ENCODE data around the gene RPL7A. TPM values are rescaled to one million over a fixed set of nuclear protein-coding genes. Genes with fewer than 3 reads are reported as not detected.

RPL7A gene
- total RNA-seq, 1 donor from 2014 or later, result 2,746 TPM

DNA sequence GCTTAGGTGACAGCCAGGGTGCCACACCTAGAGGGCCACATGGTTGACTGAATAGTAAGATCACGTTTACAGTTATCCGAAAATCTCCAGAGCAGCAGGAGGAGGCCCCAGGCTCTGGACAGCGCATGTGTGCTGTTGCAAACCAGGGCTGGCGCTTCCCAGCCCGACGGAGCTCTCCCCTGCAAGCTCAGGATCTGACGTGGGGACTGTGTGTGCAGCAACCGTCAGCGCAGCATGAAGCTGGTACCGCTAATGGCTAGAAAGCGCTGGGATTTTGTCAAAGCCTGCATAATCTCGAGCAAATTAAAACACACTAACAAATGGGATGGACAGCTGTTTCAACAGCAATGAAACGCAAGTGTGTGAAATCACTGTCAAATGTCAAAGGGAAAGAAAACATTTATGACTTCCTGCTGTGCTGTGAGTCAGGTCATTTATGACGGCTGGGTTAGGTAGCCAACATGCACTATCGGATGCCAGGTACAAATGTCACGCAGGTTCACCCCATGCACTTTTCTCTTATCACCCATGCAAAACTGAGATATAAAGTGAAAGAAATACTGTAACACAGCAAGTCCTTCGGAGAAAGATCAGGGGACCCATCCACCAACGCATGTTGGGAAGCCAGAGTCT lies 20.3 kb downstream of the RPL7A start:
- H3K27ac Mint-ChIP-seq (ENCODE audit: unreplicated experiment), result peak overlapping the region; percentile 83
- TF ChIP-seq, protein P1, sequence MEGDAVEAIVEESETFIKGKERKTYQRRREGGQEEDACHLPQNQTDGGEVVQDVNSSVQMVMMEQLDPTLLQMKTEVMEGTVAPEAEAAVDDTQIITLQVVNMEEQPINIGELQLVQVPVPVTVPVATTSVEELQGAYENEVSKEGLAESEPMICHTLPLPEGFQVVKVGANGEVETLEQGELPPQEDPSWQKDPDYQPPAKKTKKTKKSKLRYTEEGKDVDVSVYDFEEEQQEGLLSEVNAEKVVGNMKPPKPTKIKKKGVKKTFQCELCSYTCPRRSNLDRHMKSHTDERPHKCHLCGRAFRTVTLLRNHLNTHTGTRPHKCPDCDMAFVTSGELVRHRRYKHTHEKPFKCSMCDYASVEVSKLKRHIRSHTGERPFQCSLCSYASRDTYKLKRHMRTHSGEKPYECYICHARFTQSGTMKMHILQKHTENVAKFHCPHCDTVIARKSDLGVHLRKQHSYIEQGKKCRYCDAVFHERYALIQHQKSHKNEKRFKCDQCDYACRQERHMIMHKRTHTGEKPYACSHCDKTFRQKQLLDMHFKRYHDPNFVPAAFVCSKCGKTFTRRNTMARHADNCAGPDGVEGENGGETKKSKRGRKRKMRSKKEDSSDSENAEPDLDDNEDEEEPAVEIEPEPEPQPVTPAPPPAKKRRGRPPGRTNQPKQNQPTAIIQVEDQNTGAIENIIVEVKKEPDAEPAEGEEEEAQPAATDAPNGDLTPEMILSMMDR (conservative IDR thresholded peaks at IDR 0.05), result no peak
- H3K27me3 Mint-ChIP-seq (ENCODE audit: low read depth), result no peaks in the 10 kb centered on the region
- H3K9me3 Mint-ChIP-seq, result no peaks in the 10 kb centered on the region
- peaks cover 6% of the 10 kb centered on the region for H3K36me3 Mint-ChIP-seq (ENCODE audit: low read depth)
- no peak for DNase-seq (ENCODE audit: low read depth, low spot score)
- H3K4me1 Mint-ChIP-seq, result peaks cover 7% of the 10 kb centered on the region
- H3K4me3 Mint-ChIP-seq, result peak overlapping the region; percentile 16

DNA sequence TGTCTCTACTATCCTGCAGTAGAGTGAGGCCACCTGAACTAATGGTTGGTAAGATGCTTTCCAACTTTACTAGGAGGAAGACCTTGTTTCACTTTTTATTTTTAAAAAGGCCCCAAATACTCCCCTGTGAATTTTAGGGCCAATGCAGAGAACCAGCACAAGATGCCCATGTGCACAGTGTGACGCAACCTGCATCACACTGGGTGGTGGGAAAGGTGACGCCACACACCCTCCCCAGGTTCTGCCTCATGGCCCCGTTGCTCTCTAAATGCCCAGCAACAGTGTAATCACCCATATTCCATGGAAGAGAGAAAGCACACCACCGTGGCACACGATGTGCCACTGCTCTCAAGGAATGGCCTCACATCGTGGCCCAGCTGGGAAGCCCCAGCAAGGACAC lies 21.4 kb downstream of the RPL7A start:
- H3K9me3 Mint-ChIP-seq, result no peaks in the 10 kb centered on the region
- no peak overlapping the region for H3K27ac Mint-ChIP-seq (ENCODE audit: unreplicated experiment)
- peaks cover 3% of the 10 kb centered on the region for H3K36me3 Mint-ChIP-seq (ENCODE audit: low read depth)
- peaks cover 13% of the 10 kb centered on the region for H3K4me1 Mint-ChIP-seq
- no peaks in the 10 kb centered on the region for H3K27me3 Mint-ChIP-seq (ENCODE audit: low read depth)
- TF ChIP-seq, protein P1 (conservative IDR thresholded peaks at IDR 0.05), result no peak
- no peak overlapping the region for H3K4me3 Mint-ChIP-seq
- no peak for DNase-seq (ENCODE audit: low read depth, low spot score)

DNA sequence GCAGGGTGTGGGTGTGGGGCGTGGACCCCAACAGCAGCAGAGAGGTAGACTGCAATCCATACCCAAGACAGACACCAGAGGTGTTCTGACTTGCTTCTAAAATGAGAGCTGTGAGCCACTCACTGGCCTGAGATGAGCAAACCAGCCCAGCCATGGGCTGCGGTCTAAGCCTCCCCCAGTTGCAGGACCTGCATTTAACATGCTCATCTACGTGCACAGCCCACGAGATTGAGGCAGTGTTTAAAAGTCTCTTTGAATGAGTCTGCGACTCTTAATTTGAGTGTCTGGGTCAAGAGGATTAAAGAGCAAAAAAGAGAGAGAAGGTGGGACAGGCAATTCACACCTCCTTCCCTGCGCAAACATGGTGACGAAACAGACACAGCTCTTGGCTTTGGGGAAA lies 21.9 kb downstream of the RPL7A start:
- Mint-ChIP-seq H3K36me3 (ENCODE audit: low read depth) (peaks cover 3% of the 10 kb centered on the region), H3K4me3 (no peak overlapping the region), H3K4me1 (peaks cover 18% of the 10 kb centered on the region), H3K27me3 (ENCODE audit: low read depth) (no peaks in the 10 kb centered on the region), H3K27ac (ENCODE audit: unreplicated experiment) (no peak overlapping the region), H3K9me3 (no peaks in the 10 kb centered on the region)
- DNase-seq (ENCODE audit: low read depth, low spot score), result no peak
- TF ChIP-seq, protein P1 (conservative IDR thresholded peaks at IDR 0.05), result no peak

DNA sequence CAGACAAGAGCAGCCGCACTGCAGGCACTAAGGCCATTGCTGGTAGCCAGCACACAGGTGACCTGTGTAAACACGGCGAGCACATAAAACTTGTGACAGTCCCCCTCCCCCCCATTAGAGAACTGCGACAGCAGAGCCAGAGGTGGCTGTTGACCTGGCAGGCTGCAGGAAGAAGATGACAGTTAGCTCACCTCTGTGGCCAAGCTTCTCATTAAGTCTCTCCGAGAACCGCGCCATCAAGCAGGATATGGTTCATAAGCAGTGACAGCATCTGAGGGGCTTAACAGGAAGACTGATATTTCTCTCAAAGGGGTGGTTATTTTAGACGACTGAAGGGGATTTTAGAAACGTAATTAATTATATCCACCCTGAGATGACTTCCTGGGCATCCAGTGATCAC lies 22.7 kb downstream of the RPL7A start:
- peaks cover 3% of the 10 kb centered on the region for H3K36me3 Mint-ChIP-seq (ENCODE audit: low read depth)
- H3K27ac Mint-ChIP-seq (ENCODE audit: unreplicated experiment), result no peak overlapping the region
- H3K4me1 Mint-ChIP-seq, result peaks cover 21% of the 10 kb centered on the region
- no peaks in the 10 kb centered on the region for H3K9me3 Mint-ChIP-seq
- H3K4me3 Mint-ChIP-seq, result peak overlapping the region; percentile 54
- no peak for DNase-seq (ENCODE audit: low read depth, low spot score)
- TF ChIP-seq, protein P1 (conservative IDR thresholded peaks at IDR 0.05), result no peak
- H3K27me3 Mint-ChIP-seq (ENCODE audit: low read depth), result no peaks in the 10 kb centered on the region

DNA sequence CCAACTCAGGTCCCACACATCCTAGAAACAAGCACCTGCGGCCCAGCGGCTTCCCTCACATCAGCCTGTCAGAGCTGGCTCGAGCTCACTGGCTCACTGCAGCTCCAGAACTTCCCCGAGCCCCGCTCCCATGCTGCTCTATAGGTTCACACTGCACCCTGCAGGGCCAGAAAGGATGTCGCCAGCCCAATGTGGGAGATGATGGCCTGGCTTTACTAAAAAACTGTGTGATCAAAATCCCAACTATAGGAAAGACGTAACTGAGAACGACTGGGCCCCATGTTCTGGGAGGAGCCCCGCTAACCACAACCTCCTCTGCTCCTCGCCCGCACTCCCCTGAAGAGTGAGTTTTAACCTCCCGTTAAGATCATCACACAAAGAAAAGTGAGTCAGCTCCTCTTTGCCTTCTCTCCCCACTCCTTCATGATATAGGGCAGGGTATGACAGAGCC lies 23.3 kb downstream of the RPL7A start:
- H3K27me3 Mint-ChIP-seq (ENCODE audit: low read depth), result no peaks in the 10 kb centered on the region
- no peak overlapping the region for H3K27ac Mint-ChIP-seq (ENCODE audit: unreplicated experiment)
- H3K9me3 Mint-ChIP-seq, result no peaks in the 10 kb centered on the region
- peaks cover 21% of the 10 kb centered on the region for H3K4me1 Mint-ChIP-seq
- no peak for DNase-seq (ENCODE audit: low read depth, low spot score)
- peaks cover 3% of the 10 kb centered on the region for H3K36me3 Mint-ChIP-seq (ENCODE audit: low read depth)
- peak overlapping the region; percentile 35 for H3K4me3 Mint-ChIP-seq
- TF ChIP-seq, protein P1 (conservative IDR thresholded peaks at IDR 0.05), result no peak

Data from neural crest cell (in vitro differentiated cells).